Stimulated activated CD8-positive, alpha-beta memory T cell treated with anti-CD3 and anti-CD28 coated beads, Interleukin-4, amount 100 ng/mL, for 4 hours (primary cell): ENCODE measurements around the gene C4orf51.

ENCODE experiments used
- DNase-seq, 2 donors: peaks; one replicate each; pipeline ENCODE4 v3.0.0-alpha.2; 2020; ENCODE audit warnings: low read depth in 2 of 2, low spot score in 1 of 2

The C4orf51 gene

GRCh38 chr4:145755802-145756201 is 75.9 kb downstream of the C4orf51 start:
- no peak for DNase-seq

GRCh38 chr4:145756244-145756643 is 76.3 kb downstream of the C4orf51 start:
- no peak for DNase-seq

- no peak for DNase-seq
Measured at GRCh38 chr4:145757188-145757587, 77.2 kb downstream of the C4orf51 start.

- DNase-seq, result no peak
Measured at GRCh38 chr4:145760176-145760575, 80.2 kb downstream of the C4orf51 start.

GRCh38 chr4:145760961-145761929 is 81.3 kb downstream of the C4orf51 start:
- no peak for DNase-seq

GRCh38 chr4:145762719-145763118 is 82.8 kb downstream of the C4orf51 start:
- DNase-seq, result no peak

- DNase-seq, result no peak
Measured at GRCh38 chr4:145763399-145763798, 83.5 kb downstream of the C4orf51 start.

- DNase-seq, result no peak
Measured at GRCh38 chr4:145766273-145766672, 86.3 kb downstream of the C4orf51 start.

GRCh38 chr4:145769450-145770037 is 89.6 kb downstream of the C4orf51 start:
- DNase-seq, result no peak

GRCh38 chr4:145770124-145770523 is 90.2 kb downstream of the C4orf51 start:
- no peak for DNase-seq

- no peak for DNase-seq
Measured at GRCh38 chr4:145772347-145772746, 92.4 kb downstream of the C4orf51 start.

- no peak for DNase-seq
Measured at GRCh38 chr4:145773581-145774234, 93.8 kb downstream of the C4orf51 start.

- DNase-seq, result no peak
Measured at GRCh38 chr4:145774473-145774872, 94.5 kb downstream of the C4orf51 start.

- DNase-seq, result no peak
Measured at GRCh38 chr4:145775406-145775805, 95.5 kb downstream of the C4orf51 start.

- DNase-seq, result no peak
Measured at GRCh38 chr4:145776208-145776607, 96.3 kb downstream of the C4orf51 start.

GRCh38 chr4:145779319-145779801 is 99.4 kb downstream of the C4orf51 start:
- no peak for DNase-seq

GRCh38 chr4:145781351-145781750 is 101.4 kb downstream of the C4orf51 start:
- no peak for DNase-seq
